PC-3 (cell line): ENCODE results near the gene JAKMIP1.

Experiments used
- EZH2 ChIP-seq: fragments of 300-600 bp; sonication (generic); IDR thresholded peaks from one replicate; pipeline ENCODE4 v1.6.1; 2017; ENCODE audit warnings: antibody characterized with exemption, mild to moderate bottlenecking, low read length; ENCODE audit not compliant: unreplicated experiment
- EZH2phosphoT487 ChIP-seq: fragments of 300-600 bp; sonication (generic); IDR thresholded peaks from 2 replicates; pipeline ENCODE4 v1.6.1; 2018; ENCODE audit warnings: mild to moderate bottlenecking, antibody characterized with exemption, low read length, borderline replicate concordance
- TF ChIP-seq, protein P1 (sequence below): fragments of 300-600 bp; sonication (generic); conservative IDR thresholded peaks from 2 replicates; pipeline ENCODE4 v1.5.1; 2017; ENCODE audit warnings: antibody characterized with exemption, low read depth, mild to moderate bottlenecking, low read length

DNA sequence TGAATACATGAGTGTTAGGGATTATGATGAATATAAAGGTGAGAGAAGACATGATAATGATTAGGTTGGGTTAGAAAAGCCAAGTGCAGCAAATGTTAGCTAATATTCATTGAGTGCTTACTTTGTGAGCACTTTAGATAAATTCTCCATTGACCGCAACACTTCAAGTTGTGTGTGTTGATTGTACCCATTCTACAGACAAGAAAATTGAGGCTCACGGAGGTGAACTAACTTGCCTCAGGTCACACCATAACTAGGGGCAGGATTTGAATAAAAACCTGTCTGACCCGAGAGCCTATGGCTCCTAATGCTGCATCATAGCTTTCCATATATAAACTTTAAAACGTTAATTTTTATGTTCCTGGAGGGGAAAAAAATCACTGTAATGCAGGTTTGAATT, 167.0 kb downstream of the JAKMIP1 start:
- TF ChIP-seq, protein P1, sequence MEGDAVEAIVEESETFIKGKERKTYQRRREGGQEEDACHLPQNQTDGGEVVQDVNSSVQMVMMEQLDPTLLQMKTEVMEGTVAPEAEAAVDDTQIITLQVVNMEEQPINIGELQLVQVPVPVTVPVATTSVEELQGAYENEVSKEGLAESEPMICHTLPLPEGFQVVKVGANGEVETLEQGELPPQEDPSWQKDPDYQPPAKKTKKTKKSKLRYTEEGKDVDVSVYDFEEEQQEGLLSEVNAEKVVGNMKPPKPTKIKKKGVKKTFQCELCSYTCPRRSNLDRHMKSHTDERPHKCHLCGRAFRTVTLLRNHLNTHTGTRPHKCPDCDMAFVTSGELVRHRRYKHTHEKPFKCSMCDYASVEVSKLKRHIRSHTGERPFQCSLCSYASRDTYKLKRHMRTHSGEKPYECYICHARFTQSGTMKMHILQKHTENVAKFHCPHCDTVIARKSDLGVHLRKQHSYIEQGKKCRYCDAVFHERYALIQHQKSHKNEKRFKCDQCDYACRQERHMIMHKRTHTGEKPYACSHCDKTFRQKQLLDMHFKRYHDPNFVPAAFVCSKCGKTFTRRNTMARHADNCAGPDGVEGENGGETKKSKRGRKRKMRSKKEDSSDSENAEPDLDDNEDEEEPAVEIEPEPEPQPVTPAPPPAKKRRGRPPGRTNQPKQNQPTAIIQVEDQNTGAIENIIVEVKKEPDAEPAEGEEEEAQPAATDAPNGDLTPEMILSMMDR = no peak
- TF ChIP-seq EZH2 (no peak), EZH2phosphoT487 (no peak)
